GM18520 (cell line): ENCODE results near the gene TJP1.
"Not testable (repeated sequence)": the region's sequence is repeated elsewhere in the genome, so short reads cannot be mapped to it uniquely, and the experiment has no call there.

ENCODE experiments used
- ATAC-seq: cut with Tn5 transposase; IDR thresholded peaks from one replicate; pipeline ENCODE4 v1.9.1; 2021; ENCODE audit not compliant: unreplicated experiment

TJP1 gene

DNA sequence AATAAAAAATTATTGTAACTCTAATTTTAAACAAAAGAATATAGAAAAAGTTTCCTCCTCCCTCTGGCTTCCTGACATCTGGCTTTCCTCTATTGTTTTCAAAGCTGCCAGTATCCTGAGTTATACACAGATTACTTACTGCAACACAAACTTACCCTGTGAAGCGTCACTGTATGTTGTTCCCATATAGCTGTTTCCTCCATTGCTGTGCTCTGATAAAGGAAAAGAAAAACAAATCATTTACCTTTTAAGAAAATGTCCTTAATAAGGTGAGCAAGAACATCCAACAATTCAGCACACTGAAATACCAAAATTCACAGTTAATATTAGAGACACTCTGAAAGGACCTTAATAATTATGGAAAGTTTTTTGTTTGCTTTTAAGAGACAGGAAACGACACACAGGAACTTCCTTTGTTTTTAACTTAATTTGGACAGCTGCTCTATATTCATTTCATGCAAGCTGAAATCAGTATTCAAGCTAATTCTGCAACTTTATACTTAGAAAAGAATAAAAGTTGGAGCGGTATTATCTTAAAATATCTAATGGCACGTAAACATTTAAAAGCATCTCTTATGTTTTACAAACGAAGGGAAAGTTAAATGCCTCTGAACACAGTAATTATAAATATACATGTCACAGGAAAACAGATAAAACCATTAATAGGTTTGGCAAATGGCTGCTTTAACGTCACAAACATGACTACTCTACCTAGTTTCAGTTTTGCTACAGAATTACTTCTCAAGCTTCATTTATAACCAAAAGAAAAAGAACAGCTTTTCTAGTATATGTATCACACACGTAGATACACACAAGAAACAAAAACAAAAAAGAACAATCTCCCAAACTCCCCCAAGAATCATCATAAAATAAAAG, 21.5 kb downstream of the TJP1 start:
- ATAC-seq = no peak

DNA sequence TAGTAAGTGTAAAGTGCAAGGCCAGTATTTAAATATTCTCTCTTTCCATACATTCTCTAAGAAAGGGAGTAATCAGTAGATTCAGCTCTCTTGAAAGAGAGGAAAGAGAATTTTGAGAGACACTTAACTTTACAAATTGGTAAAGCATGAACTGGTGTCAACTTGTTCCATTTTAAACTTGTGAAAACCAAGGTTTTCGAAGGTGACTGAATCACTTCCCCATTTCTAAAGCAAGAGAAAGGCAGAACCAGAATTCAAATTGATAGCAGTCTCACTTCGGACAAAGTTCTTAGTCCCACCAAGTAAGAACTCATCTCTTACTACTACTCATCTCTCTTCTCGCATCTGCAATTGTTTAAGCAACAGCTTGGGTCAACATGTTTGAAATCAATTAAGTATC, 22.4 kb downstream of the TJP1 start:
- no peak for ATAC-seq

GRCh38 chr15:29795610-29796009, 26.7 kb downstream of the TJP1 start:
- ATAC-seq = no peak

GRCh38 chr15:29792426-29793159, 29.7 kb downstream of the TJP1 start:
- ATAC-seq = no peak

GRCh38 chr15:29790607-29791006, 31.7 kb downstream of the TJP1 start:
- ATAC-seq = no peak

DNA sequence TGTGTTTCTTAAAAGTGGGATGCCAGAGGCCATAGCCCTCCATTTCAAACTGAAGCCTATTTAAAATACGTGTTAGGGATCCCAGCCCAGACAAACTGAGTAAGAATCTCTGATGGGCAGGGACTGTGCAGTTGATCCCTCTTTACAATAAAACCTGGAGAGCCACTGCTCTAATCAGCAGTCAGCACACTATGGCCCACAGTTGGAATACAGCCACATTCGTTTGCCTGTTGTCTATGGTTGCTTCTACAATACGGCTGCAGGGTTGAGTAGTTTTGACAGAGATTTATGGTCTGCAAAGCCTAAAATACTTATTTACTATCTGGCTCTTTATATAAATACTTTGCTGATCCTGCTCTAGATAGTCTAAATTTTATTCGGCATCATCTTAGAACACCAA, 32.4 kb downstream of the TJP1 start:
- no peak for ATAC-seq

DNA sequence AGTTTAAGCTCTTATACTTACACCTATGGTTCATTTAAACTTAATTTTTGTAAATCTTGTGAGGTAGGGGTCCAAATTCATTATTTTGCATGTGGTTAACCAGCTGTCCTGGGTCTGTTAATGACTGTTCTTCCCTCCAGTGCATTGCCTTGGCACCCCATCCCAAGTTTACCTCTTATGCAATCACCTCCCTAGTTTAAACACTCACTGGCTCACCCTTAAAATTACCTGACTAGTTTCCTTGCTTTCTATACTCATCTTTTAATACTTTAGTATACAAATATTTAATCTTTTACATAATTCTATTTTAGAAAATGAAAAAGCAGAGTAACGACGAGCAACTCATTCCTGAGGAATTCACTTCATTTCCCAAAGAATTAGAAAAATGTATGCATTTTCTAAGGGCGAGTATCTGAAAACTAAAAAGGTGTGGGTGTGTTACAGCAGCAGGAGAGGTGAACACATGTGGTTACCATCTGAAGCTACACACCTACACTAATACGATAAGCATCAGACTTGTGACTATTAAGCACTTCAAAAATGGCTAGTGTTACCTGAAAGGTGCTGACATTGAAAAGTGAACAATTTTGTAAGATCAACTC, 33.7 kb downstream of the TJP1 start:
- ATAC-seq = no peak

DNA sequence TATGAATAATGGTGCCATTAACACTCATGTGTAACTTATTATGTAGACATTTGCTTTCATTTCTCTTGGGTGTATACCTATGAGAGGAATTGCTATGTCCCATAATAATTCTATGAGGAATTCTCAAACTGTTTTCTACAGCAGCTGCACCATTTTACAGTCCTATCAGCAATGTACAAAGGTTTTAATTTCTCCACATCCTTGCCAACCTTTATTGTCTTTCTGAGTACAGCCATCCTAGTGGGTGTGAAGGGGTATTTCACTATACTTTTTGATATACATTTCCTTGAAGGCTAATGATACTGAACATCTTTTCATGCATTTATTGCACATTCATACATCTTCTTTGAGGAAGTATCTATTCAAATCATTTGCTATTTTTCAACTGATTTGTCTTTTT, 34.5 kb downstream of the TJP1 start:
- no peak for ATAC-seq

GRCh38 chr15:29785642-29786041, 36.6 kb downstream of the TJP1 start:
- no peak for ATAC-seq

DNA sequence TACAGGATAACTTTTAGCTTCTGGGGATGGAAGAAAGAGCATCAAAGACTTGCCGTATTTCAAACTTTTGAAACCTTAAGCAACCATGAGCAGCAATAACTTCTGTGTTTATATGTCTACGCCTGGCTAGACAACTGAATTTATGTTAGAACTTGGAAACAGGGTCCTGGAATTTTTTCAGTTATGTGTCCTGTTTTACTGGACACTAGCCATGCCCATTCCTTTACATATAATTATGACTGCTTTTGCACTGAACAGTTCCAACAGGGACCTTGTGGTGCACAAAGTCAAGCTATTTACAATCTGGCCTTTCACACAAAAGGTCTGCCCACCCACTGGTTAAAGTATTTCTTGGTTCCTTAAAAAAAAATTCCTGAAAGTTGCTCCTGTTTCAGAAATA, 37.1 kb downstream of the TJP1 start:
- ATAC-seq = no peak

- no peak for ATAC-seq
Observed at GRCh38 chr15:29784413-29784812, 37.9 kb downstream of the TJP1 start.

- ATAC-seq = not testable (repeated sequence)
Observed at GRCh38 chr15:29782816-29783215, 39.5 kb downstream of the TJP1 start.

- ATAC-seq = no peak
Observed at GRCh38 chr15:29778382-29778781, 43.9 kb downstream of the TJP1 start.

- ATAC-seq = no peak
Observed at GRCh38 chr15:29776859-29777258, 45.4 kb downstream of the TJP1 start.

GRCh38 chr15:29774900-29775299, 47.4 kb downstream of the TJP1 start:
- no peak for ATAC-seq

- ATAC-seq = no peak
Observed at GRCh38 chr15:29773816-29774215, 48.5 kb downstream of the TJP1 start.

- ATAC-seq = no peak
Observed at GRCh38 chr15:29773000-29773399, 49.3 kb downstream of the TJP1 start.

DNA sequence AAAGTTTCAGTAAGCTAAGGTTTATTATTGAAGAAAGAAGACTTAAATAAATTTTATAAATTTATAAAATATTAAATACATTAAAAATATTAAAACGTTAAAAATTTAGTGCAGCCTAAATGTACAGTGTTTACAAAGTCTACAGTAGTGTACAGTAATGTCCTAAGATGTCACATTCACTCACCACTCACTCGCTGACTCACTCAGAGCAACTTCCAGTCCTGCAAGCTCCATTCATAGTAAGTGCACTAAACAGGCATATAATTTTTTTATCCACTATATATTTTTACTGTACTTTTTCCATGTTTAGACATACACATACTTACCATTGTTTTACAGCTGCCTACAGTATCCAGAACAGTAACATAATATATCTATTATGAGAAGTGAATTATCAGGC, 51.5 kb downstream of the TJP1 start:
- ATAC-seq = no peak

GRCh38 chr15:29765898-29766527, 56.3 kb downstream of the TJP1 start:
- ATAC-seq = no peak

DNA sequence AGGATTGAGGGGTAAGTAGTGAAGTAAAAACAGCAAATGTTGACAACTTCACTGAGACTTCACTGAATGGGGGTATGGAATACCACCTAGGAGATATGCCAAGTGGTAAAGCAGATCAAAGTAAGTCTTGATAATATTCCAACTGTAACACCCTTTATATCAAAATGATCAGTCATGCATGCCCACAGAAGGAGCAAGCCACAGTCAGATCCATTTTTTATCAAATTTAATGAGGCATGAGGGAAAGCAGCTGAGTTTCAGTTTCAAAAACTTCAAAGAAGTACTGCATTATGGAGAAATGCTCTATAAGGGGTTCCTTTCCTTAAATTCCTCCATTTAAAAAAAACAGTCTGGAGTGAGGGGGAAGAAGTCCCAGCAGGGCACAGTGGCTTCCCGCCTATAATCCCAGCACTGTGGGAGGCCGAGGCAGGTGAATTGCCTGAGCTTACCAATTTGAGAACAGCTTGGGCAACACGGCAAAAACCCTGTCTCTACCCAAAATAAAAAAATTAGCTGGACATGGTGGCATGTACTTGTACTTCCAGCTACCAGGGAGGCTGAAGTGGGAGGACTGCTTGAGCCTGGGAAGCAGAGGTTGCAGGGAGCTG, 56.9 kb downstream of the TJP1 start:
- no peak for ATAC-seq

GRCh38 chr15:29759596-29759995, 62.7 kb downstream of the TJP1 start:
- no peak for ATAC-seq
